Measurements from ENCODE around the gene SPAG8.

Gene SPAG8

GRCh38 chr9:35790025-35790384 is 22.1 kb downstream of the SPAG8 start:
- POLR2A ChIA-PET, result interaction anchor here (1.2 kb wide), 1 partner anchor 24 kb away, joined by 8 read pairs; the partner anchor contains the start of gene HINT2
- no peak for TF ChIP-seq ELF4 (IDR thresholded peaks at IDR 0.05)
- no peak for TF ChIP-seq FOXM1 (IDR thresholded peaks at IDR 0.05; ENCODE audit: borderline replicate concordance)
- TF ChIP-seq SUZ12 (IDR thresholded peaks at IDR 0.05), result no peak
- TF ChIP-seq ARNT (IDR thresholded peaks at IDR 0.05), result no peak
- TF ChIP-seq PKNOX1 (IDR thresholded peaks at IDR 0.05), result no peak
- TF ChIP-seq LEF1 (IDR thresholded peaks at IDR 0.05; ENCODE audit: borderline replicate concordance), result no peak
- TF ChIP-seq FOXA1 (IDR thresholded peaks at IDR 0.05), result no peak
- no peak for TF ChIP-seq CTBP1 (IDR thresholded peaks at IDR 0.05; ENCODE audit: borderline replicate concordance)
- no peak for TF ChIP-seq SP1 (IDR thresholded peaks at IDR 0.05)
- TF ChIP-seq TARDBP (IDR thresholded peaks at IDR 0.05), result no peak
- TF ChIP-seq BHLHE40 (IDR thresholded peaks at IDR 0.05; ENCODE audit: borderline replicate concordance), result no peak
- no peak for TF ChIP-seq FOXK2 (IDR thresholded peaks at IDR 0.05)
- CTCF ChIA-PET, result interaction anchor here (0.6 to 1.4 kb wide), 10 partner anchors 9 to 1672 kb away, joined by 3 to 16 read pairs (median 4); partner anchors contain the start of gene SPAG8
- DNase-seq (ENCODE audit: extremely low spot score), result no peak

GRCh38 chr9:35789541-35789940 is 22.5 kb downstream of the SPAG8 start:
- ChIA-PET CTCF (interaction anchor here (0.6 to 1.4 kb wide), 6 partner anchors 9 to 93 kb away, joined by 3 to 16 read pairs (median 4); partner anchors contain the start of gene SPAG8), POLR2A (interaction anchor here (1.2 kb wide), 1 partner anchor 25 kb away, joined by 8 read pairs; the partner anchor contains the start of gene HINT2)
- DNase-seq (ENCODE audit: extremely low spot score), result no peak
- no peak for TF ChIP-seq NFRKB (IDR thresholded peaks at IDR 0.05)

DNA sequence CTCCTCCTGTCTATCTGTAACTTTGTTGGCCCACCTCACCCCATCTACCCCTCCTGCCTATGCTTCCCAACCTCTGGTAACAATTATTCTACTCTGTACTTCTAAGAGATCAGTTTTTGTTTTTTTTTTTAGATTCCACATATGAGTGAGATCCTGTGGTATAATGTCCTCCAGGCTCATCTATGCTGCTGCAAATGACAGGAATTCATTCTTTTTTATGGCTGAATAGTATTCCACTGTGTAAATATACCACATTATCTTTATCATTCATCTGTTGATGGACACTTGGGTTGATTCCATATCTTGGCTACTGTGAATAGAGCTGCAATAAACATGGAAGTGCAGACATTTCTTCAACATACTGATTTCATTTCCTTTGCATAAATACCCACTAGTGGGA is 28.6 kb downstream of the SPAG8 start:
- DNase-seq (ENCODE audit: extremely low spot score), result no peak
- POLR2A ChIA-PET, result no interaction called here
- no peak for TF ChIP-seq BHLHE40 (IDR thresholded peaks at IDR 0.05; ENCODE audit: borderline replicate concordance)
- no peak for TF ChIP-seq NFRKB (IDR thresholded peaks at IDR 0.05)
- TF ChIP-seq PKNOX1 (IDR thresholded peaks at IDR 0.05), result no peak
- no peak for TF ChIP-seq FOXK2 (IDR thresholded peaks at IDR 0.05)
- no peak for TF ChIP-seq L3MBTL2 (conservative IDR thresholded peaks at IDR 0.05)
- no peak for TF ChIP-seq CTBP1 (IDR thresholded peaks at IDR 0.05; ENCODE audit: borderline replicate concordance)
- TF ChIP-seq LEF1 (IDR thresholded peaks at IDR 0.05; ENCODE audit: borderline replicate concordance), result no peak
- CTCF ChIA-PET, result no interaction called here

- ChIA-PET CTCF (interaction anchor here (1.1 kb wide), 1 partner anchor 9 kb away, joined by 3 read pairs; no protein-coding TSS in a partner anchor), POLR2A (no interaction called here)
- TF ChIP-seq FOXA1 (IDR thresholded peaks at IDR 0.05) (no peak), LEF1 (IDR thresholded peaks at IDR 0.05; ENCODE audit: borderline replicate concordance) (no peak), NFRKB (IDR thresholded peaks at IDR 0.05) (no peak), TARDBP (IDR thresholded peaks at IDR 0.05) (no peak), SUZ12 (IDR thresholded peaks at IDR 0.05) (no peak), FOXM1 (IDR thresholded peaks at IDR 0.05; ENCODE audit: borderline replicate concordance) (no peak), FOXK2 (IDR thresholded peaks at IDR 0.05) (no peak), SP1 (IDR thresholded peaks at IDR 0.05) (no peak), ARNT (IDR thresholded peaks at IDR 0.05) (no peak), HDGF (IDR thresholded peaks at IDR 0.05; ENCODE audit: borderline replicate concordance) (no peak)
- no peak for DNase-seq (ENCODE audit: extremely low spot score)
Measured at GRCh38 chr9:35781066-35781465, 31.0 kb downstream of the SPAG8 start.

GRCh38 chr9:35778496-35778895 is 33.6 kb downstream of the SPAG8 start:
- DNase-seq (ENCODE audit: extremely low spot score), result no peak
- TF ChIP-seq TARDBP (IDR thresholded peaks at IDR 0.05) (no peak), ZNF384 (IDR thresholded peaks at IDR 0.05) (no peak), CTBP1 (IDR thresholded peaks at IDR 0.05; ENCODE audit: borderline replicate concordance) (no peak), PKNOX1 (IDR thresholded peaks at IDR 0.05) (no peak), SUZ12 (IDR thresholded peaks at IDR 0.05) (no peak), FOXM1 (IDR thresholded peaks at IDR 0.05; ENCODE audit: borderline replicate concordance) (no peak), HDGF (IDR thresholded peaks at IDR 0.05; ENCODE audit: borderline replicate concordance) (no peak), BHLHE40 (IDR thresholded peaks at IDR 0.05; ENCODE audit: borderline replicate concordance) (no peak), LEF1 (IDR thresholded peaks at IDR 0.05; ENCODE audit: borderline replicate concordance) (no peak), FOXA1 (IDR thresholded peaks at IDR 0.05) (no peak), FOXK2 (IDR thresholded peaks at IDR 0.05) (no peak), ARNT (IDR thresholded peaks at IDR 0.05) (no peak), SP1 (IDR thresholded peaks at IDR 0.05) (no peak), NFRKB (IDR thresholded peaks at IDR 0.05) (no peak), ELF4 (IDR thresholded peaks at IDR 0.05) (no peak), L3MBTL2 (conservative IDR thresholded peaks at IDR 0.05) (no peak)
- CTCF ChIA-PET, result no interaction called here
- POLR2A ChIA-PET, result no interaction called here

- CTCF ChIA-PET, result interaction anchor here (1.0 to 1.9 kb wide), 3 partner anchors 14 to 170 kb away, joined by 4 to 6 read pairs (median 5); no protein-coding TSS in a partner anchor
- DNase-seq (ENCODE audit: extremely low spot score), result no peak
- TF ChIP-seq FOXA1 (IDR thresholded peaks at IDR 0.05), result no peak
- POLR2A ChIA-PET, result interaction anchor here (0.9 to 1.3 kb wide), 2 partner anchors 27 to 29 kb away, joined by 3 read pairs; partner anchors contain the start of genes GBA2 and RGP1
Measured at GRCh38 chr9:35776018-35776417, 36.0 kb downstream of the SPAG8 start.

Measured in HEK293T (cell line).